ENCODE measurements around the gene GDPGP1. TPM values are rescaled to one million over a fixed set of nuclear protein-coding genes. Genes with fewer than 3 reads are reported as not detected.
A peak's percentile ranks its signal among the peaks of the same experiment; 100 is the strongest.

GDPGP1 gene
- total and polyA plus RNA-seq, 9 of the 15 experiments (the other 6 are each of a cell fraction or from before 2014, with no cell fraction given), result 0.78 to 6.1 (median 2.8) TPM

DNA sequence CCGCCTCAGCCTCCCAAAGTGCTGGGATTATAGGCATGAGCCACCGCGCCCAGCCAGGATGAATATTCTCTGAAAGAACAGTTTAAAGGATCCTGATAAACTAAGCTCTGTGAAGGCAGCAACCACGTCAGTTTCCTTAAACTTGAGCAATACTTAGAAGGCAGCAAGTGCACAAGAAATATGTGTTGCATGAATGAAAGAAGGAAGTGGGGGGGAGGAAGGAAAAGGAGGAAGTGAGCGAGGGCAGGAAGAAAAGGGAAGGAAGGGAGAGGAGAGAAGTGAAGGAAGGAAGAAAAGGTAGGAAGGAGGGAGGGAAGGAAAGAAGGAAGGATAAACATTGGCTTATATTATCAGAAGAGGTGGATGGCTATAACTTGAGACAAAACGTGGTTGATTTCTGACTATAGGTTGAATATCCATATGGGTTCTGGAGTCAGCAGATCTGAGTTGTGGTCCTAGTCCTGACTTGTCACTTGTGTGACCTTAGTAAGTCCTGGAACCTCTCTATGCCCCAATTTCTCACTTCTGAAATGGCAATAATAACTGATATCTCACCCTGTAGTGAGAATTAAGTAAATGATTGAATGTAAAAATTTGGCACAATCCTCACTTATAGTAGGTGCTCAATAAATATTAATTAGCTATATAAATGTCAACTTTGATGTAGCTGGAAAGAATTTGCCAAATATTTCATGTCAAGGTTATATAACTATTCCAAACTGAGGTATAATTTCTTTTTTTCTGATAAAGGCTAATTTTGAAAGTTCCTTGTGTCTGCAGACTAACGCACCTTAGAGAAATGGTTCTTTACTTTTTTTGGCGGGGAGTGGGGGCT lies 44.9 kb upstream of the GDPGP1 start (continued):
- TF ChIP-seq, protein P1, sequence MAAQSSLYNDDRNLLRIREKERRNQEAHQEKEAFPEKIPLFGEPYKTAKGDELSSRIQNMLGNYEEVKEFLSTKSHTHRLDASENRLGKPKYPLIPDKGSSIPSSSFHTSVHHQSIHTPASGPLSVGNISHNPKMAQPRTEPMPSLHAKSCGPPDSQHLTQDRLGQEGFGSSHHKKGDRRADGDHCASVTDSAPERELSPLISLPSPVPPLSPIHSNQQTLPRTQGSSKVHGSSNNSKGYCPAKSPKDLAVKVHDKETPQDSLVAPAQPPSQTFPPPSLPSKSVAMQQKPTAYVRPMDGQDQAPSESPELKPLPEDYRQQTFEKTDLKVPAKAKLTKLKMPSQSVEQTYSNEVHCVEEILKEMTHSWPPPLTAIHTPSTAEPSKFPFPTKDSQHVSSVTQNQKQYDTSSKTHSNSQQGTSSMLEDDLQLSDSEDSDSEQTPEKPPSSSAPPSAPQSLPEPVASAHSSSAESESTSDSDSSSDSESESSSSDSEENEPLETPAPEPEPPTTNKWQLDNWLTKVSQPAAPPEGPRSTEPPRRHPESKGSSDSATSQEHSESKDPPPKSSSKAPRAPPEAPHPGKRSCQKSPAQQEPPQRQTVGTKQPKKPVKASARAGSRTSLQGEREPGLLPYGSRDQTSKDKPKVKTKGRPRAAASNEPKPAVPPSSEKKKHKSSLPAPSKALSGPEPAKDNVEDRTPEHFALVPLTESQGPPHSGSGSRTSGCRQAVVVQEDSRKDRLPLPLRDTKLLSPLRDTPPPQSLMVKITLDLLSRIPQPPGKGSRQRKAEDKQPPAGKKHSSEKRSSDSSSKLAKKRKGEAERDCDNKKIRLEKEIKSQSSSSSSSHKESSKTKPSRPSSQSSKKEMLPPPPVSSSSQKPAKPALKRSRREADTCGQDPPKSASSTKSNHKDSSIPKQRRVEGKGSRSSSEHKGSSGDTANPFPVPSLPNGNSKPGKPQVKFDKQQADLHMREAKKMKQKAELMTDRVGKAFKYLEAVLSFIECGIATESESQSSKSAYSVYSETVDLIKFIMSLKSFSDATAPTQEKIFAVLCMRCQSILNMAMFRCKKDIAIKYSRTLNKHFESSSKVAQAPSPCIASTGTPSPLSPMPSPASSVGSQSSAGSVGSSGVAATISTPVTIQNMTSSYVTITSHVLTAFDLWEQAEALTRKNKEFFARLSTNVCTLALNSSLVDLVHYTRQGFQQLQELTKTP (IDR thresholded peaks at IDR 0.05; ENCODE audit: low read depth in 1 of 2, partially characterized antibody in 2 of 2), result peak in 1 of 2 experiments; percentile 52
- TF ChIP-seq, protein P2, sequence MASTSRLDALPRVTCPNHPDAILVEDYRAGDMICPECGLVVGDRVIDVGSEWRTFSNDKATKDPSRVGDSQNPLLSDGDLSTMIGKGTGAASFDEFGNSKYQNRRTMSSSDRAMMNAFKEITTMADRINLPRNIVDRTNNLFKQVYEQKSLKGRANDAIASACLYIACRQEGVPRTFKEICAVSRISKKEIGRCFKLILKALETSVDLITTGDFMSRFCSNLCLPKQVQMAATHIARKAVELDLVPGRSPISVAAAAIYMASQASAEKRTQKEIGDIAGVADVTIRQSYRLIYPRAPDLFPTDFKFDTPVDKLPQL (IDR thresholded peaks at IDR 0.05; ENCODE audit: extremely low read depth, insufficient read length), result no peak
- peak; percentile 39 for TF ChIP-seq POLR2B (IDR thresholded peaks at IDR 0.05; ENCODE audit: low read depth, partially characterized antibody)
- TF ChIP-seq ZNF384 (IDR thresholded peaks at IDR 0.05; ENCODE audit: low read depth, low read length), result no peak
- no peak for TF ChIP-seq MAFF (IDR thresholded peaks at IDR 0.05; ENCODE audit: low read length)
- TF ChIP-seq ZNF140 (CRISPR knock-in tag; IDR thresholded peaks at IDR 0.05), result no peak
- TF ChIP-seq, protein P3, sequence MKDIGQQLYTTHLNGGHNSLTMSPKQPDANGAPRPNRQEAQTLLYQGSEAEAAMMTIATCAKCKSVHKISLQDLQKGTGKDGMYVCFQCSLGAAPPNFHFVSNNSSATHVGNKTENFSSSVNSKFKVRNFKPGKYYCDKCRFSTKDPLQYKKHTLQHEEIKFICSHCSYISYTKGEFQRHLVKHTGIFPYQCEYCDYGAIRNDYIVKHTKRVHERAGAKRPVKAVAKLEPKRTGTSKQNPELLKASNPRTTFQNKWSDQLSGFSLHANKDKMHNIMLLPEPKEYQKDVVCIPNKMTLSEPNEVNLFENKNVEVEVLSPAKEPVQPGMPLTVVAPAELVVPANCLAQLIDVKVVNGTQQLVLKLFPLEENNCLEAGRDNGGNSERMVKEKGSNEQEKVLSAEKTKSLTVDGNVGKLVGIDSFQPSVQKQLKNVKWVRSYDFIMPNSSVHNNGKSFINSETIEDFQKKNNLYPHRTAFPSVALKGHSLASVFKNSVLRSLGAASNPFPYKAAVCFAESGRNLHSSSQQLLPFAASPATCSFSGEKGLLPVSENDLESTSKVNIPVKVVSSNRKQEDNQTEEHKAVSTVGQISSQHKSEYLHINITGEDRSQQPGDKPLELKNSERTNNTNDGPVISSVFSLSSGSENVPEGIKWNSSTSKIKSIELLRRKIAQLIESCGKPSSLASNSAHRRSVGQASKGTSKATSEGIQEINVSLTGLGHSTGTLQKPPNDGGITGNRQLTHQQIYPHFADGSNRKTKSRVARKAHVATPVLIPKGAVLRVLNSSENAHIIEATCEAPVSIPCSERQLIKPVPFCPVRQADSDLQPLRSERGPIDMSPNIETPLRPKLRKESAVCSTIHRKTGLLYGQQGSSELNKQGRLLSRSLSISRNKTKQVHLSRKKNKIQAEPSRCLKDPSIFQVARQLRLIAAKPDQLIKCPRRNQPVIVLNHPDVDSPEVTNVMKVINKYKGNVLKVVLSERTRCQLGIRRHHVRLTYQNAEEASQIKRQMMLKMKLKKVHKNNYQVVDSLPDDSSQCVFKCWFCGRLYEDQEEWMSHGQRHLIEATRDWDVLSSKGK (CRISPR knock-in tag; IDR thresholded peaks at IDR 0.05), result no peak
- no peak for TF ChIP-seq XRCC5 (IDR thresholded peaks at IDR 0.05; ENCODE audit: low read depth, low read length)
- TF ChIP-seq, protein P4, sequence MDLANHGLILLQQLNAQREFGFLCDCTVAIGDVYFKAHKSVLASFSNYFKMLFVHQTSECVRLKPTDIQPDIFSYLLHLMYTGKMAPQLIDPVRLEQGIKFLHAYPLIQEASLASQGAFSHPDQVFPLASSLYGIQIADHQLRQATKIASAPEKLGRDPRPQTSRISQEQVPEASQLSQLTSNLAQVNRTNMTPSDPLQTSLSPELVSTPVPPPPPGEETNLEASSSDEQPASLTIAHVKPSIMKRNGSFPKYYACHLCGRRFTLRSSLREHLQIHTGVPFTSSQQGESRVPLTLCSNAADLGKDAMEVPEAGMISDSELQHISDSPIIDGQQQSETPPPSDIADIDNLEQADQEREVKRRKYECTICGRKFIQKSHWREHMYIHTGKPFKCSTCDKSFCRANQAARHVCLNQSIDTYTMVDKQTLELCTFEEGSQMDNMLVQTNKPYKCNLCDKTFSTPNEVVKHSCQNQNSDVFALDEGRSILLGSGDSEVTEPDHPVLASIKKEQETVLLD (IDR thresholded peaks at IDR 0.05), result peak; percentile 68; the same call in 1 of the 2 replicates
- TF ChIP-seq LEF1 (IDR thresholded peaks at IDR 0.05), result 0 out of 2 replicates have a peak, but pooled peaks have one; percentile 41
- TF ChIP-seq ELF1 (tag; IDR thresholded peaks at IDR 0.05), result peak; percentile 49; the same call in 1 of the 2 replicates
- no peak for TF ChIP-seq ZNF23 (CRISPR knock-in tag; IDR thresholded peaks at IDR 0.05)
- peak; percentile 46 for TF ChIP-seq BCOR (IDR thresholded peaks at IDR 0.05)
- no peak for TF ChIP-seq SRSF1 (IDR thresholded peaks at IDR 0.05; ENCODE audit: low read depth, low read length)
- peak; percentile 99 for TF ChIP-seq SPI1 (IDR thresholded peaks at IDR 0.05; ENCODE audit: borderline replicate concordance, low read depth, low read length)
- peak; percentile 78 for TF ChIP-seq CEBPG (CRISPR knock-in tag; IDR thresholded peaks at IDR 0.05)
- TF ChIP-seq CEBPG (tag; conservative IDR thresholded peaks at IDR 0.05 in 1 of 2, IDR thresholded peaks at IDR 0.05 in 1 of 2), result peak; percentile 63 to 65
- TF ChIP-seq ELF4 (CRISPR knock-in tag; IDR thresholded peaks at IDR 0.05), result peak; percentile 90
- peak; percentile 88; the same call in 1 of the 2 replicates for TF ChIP-seq LARP7 (IDR thresholded peaks at IDR 0.05)

Data from K562 (cell line).